ENCODE data around the gene ERAL1. TPM values are rescaled to one million over a fixed set of nuclear protein-coding genes. Genes with fewer than 3 reads are reported as not detected.

ERAL1 gene
- total and polyA plus RNA-seq, 2 donors (not counting 1 experiment from before 2014, with no cell fraction given) = 35.9 to 45.7 TPM

DNA sequence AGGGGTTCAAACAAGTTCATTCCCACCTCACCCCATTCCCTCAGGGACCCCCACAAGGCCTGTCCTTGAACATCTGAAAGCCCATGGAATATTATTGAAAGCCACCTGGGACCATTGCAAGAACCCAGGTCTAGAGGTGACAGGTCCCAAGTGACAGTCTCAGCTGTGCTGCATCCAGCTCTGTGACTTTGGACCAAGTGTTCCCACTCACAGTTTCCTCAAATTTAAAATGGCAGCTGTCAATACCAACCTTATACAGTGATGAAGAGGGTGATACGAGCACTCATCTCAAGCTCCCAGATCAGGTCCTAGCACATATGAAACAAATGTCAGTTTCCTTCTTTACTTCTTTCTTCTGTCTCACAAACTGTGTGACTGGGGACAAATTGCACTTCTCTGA is 9.1 kb downstream of the ERAL1 start:
- Mint-ChIP-seq H3K27me3 (no peaks in the 10 kb centered on the region), H3K4me1 (peaks cover 17% of the 10 kb centered on the region), H3K4me3 (no peak overlapping the region), H3K27ac (no peak overlapping the region), H3K9me3 (ENCODE audit: insufficient read depth) (no peaks in the 10 kb centered on the region)
- Histone ChIP-seq H3K4me2 (replicated peaks; ENCODE audit: low read depth, low read length, poor library complexity, severe bottlenecking) (no peak overlapping the region), H3K4me1 (ENCODE audit: control insufficient read depth in 2 of 2, insufficient read depth in 2 of 2, low read length in 2 of 2) (peaks cover 0 to 17% of the 10 kb centered on the region in 2 donors), H4K20me1 (ENCODE audit: control insufficient read depth, insufficient read depth, low read length, poor library complexity, severe bottlenecking) (no peaks in the 10 kb centered on the region), H3K4me3 (ENCODE audit: control extremely low read depth in 1 of 5, extremely low read depth in 1 of 5, insufficient read depth in 1 of 5, low read depth in 2 of 5, low read length in 4 of 5) (no peak overlapping the region), H3K9ac (ENCODE audit: low read length) (no peak overlapping the region), H3K36me3 (replicated peaks in 1 of 2; ENCODE audit: control extremely low read depth in 1 of 2, control insufficient read depth in 1 of 2, extremely low read depth in 1 of 2, insufficient read depth in 2 of 2, low read length in 1 of 2) (peaks cover 0 to 21% of the 10 kb centered on the region in 2 experiments), H3K27ac (ENCODE audit: low read length in 2 of 2) (no peak overlapping the region), H3K27me3 (replicated peaks in 1 of 4; ENCODE audit: control extremely low read depth in 1 of 4, control insufficient read depth in 3 of 4, insufficient read depth in 4 of 4, low read length in 3 of 4) (no peaks in the 10 kb centered on the region), H2AFZ (ENCODE audit: insufficient read depth, low read depth, low read length, poor library complexity, severe bottlenecking) (no peak overlapping the region), H3K79me2 (ENCODE audit: control insufficient read depth, insufficient read depth, low read length) (no peaks in the 10 kb centered on the region), H3K9me3 (ENCODE audit: control extremely low read depth in 1 of 3, control insufficient read depth in 2 of 3, insufficient read depth in 1 of 3, low read length in 2 of 3) (no peaks in the 10 kb centered on the region)
- DNase-seq (no peak), ATAC-seq (ENCODE audit: low read depth) (no peak)
- intact Hi-C loops (cut with micrococcal nuclease) = no loop called here
- TF ChIP-seq, protein P1, sequence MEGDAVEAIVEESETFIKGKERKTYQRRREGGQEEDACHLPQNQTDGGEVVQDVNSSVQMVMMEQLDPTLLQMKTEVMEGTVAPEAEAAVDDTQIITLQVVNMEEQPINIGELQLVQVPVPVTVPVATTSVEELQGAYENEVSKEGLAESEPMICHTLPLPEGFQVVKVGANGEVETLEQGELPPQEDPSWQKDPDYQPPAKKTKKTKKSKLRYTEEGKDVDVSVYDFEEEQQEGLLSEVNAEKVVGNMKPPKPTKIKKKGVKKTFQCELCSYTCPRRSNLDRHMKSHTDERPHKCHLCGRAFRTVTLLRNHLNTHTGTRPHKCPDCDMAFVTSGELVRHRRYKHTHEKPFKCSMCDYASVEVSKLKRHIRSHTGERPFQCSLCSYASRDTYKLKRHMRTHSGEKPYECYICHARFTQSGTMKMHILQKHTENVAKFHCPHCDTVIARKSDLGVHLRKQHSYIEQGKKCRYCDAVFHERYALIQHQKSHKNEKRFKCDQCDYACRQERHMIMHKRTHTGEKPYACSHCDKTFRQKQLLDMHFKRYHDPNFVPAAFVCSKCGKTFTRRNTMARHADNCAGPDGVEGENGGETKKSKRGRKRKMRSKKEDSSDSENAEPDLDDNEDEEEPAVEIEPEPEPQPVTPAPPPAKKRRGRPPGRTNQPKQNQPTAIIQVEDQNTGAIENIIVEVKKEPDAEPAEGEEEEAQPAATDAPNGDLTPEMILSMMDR (IDR thresholded peaks at IDR 0.05) = no peak
- TF ChIP-seq EZH2 (IDR thresholded peaks at IDR 0.05; ENCODE audit: borderline replicate concordance, insufficient read depth, low read depth, low read length, poor library complexity, severe bottlenecking) = no peak
- CTCF ChIA-PET = interaction anchor here (1.0 to 2.2 kb wide), 3 partner anchors 29 to 137 kb away, joined by 3 to 12 read pairs (median 6); partner anchors contain the start of gene FLOT2
- WGBS (ENCODE audit: insufficient coverage) = no CpG with 5 or more reads among the region's 1 CpG
- POLR2A ChIA-PET = interaction anchor here (0.6 kb wide), 1 partner anchor 1900 kb away, joined by 6 read pairs; no protein-coding TSS in a partner anchor
